ENCODE data around the gene KIRREL3. TPM values are rescaled to one million over a fixed set of nuclear protein-coding genes. Genes with fewer than 3 reads are reported as not detected.

KIRREL3 gene
- total RNA-seq, 2 donors from 2014 or later, result 0.61 to 0.64 TPM

DNA sequence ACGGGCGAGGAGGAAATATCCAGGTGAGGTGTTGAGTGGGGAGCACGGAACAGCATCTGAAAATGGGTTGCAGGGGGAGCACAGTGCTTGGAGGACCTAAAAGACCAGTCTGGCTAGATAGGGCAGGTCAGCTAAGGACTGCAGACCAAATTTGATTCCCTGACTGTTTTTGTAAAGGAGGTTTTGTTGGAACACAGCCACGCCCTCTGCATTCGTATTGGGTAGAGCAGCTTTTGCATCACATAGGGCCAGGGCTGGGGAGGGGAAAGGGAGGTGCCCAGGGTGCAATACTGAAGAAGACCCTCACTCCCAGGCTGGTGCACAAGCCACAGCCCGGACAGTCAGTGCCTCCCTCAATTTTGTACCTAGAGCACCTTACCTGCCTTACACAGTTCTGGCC is 286.8 kb downstream of the KIRREL3 start:
- no peaks in the 10 kb centered on the region for H3K4me1 ChIP-seq
- H3K9ac ChIP-seq (ENCODE audit: low read depth in 2 of 2, low read length in 2 of 2), result no peak overlapping the region
- no peaks in the 10 kb centered on the region for H3K36me3 ChIP-seq
- TF ChIP-seq, protein P1, sequence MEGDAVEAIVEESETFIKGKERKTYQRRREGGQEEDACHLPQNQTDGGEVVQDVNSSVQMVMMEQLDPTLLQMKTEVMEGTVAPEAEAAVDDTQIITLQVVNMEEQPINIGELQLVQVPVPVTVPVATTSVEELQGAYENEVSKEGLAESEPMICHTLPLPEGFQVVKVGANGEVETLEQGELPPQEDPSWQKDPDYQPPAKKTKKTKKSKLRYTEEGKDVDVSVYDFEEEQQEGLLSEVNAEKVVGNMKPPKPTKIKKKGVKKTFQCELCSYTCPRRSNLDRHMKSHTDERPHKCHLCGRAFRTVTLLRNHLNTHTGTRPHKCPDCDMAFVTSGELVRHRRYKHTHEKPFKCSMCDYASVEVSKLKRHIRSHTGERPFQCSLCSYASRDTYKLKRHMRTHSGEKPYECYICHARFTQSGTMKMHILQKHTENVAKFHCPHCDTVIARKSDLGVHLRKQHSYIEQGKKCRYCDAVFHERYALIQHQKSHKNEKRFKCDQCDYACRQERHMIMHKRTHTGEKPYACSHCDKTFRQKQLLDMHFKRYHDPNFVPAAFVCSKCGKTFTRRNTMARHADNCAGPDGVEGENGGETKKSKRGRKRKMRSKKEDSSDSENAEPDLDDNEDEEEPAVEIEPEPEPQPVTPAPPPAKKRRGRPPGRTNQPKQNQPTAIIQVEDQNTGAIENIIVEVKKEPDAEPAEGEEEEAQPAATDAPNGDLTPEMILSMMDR (IDR thresholded peaks at IDR 0.05), result no peak
- no peak for DNase-seq
- intact Hi-C loops (cut with DNase I), result no loop called here
- H3K27me3 ChIP-seq, result no peaks in the 10 kb centered on the region
- no peak overlapping the region for H3K4me3 ChIP-seq
- H3K27ac ChIP-seq, result no peak overlapping the region
- H3K9me3 ChIP-seq, result no peaks in the 10 kb centered on the region

DNA sequence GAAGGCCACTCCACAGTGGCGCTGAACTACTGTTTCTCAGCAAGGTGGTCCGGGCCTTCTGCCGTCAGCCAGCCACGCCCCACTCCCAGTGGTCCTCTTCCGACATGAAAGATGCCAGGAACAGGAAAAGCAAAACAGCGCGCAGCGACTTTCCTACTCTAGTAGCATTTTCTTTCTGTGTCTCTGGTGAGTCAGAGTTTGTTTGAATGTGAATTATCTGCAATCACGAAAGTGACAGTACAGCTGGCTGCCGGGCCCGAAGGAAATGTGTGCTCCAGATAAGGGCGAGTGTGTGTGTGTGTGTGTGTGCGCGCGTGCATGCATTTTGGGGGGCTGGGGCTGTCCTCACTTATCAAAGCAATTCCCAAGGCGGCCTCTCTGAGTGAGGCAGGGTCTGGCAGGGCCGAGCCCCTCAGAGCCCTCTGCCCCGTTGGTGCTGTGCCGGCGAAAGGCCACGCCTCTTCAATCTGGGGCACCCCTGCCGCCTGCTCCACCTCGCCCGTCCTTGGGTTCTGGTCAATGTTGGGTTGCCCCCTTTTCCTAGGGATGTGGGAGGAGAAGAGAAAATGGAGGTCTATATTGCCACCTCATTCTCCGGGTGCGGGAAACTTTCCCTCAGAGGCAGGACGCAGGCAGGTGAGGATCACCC is 288.5 kb downstream of the KIRREL3 start:
- no peak overlapping the region for H3K27ac ChIP-seq
- H3K36me3 ChIP-seq, result no peaks in the 10 kb centered on the region
- DNase-seq, result no peak
- no peaks in the 10 kb centered on the region for H3K27me3 ChIP-seq
- intact Hi-C loops (cut with DNase I), result no loop called here
- no peaks in the 10 kb centered on the region for H3K9me3 ChIP-seq
- no peaks in the 10 kb centered on the region for H3K4me1 ChIP-seq
- H3K9ac ChIP-seq (ENCODE audit: low read depth in 2 of 2, low read length in 2 of 2), result no peak overlapping the region
- no peak overlapping the region for H3K4me3 ChIP-seq
- TF ChIP-seq, protein P1 (IDR thresholded peaks at IDR 0.05), result no peak

DNA sequence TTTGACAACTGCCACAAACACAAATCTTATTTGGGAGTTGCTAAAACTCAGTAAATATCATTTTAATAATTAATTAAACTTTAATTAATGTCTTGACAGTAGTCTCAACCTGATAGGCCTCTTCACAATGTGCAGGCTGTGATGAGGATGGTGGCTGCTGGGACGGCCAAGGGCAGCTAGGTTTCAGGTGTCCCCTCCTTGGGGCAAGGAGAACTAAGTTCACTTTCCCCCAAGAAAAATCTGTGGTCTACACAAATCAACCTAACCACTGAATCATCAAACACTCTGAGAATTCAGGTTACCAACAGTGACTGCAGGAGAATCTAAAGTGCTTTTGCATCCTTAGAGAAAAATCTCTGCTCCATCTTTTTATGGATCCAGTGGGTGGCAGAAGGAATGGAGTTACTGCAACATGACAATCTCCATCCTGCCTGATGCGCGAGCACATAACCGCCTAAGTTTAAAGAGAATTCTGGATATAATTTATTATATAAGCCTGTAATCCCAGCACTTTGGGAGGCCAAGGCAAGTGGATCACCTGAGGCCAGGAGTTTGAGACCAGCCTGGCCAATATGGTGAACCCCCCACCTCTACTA is 289.7 kb downstream of the KIRREL3 start:
- intact Hi-C loops (cut with DNase I), result no loop called here
- H3K4me3 ChIP-seq, result no peak overlapping the region

DNA sequence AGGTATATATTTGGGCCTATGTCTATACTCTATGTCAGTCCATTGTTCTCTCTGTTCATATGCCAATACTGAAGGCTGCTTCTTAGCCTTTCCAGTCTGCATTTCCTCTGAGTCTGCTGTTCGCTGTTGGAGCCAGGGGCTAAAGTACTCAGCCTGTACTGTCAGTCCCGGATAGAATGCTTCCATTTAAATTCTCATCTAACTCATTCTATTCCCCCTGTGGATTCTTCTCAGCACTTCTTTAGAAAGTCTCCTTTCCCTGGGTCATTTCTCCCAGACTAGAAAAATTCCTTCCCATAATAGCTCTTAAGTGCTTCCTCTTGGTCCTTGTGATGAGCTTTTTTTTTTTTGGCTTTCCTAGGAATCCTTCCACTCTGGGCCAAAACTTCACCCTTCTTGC is 293.1 kb downstream of the KIRREL3 start:
- TF ChIP-seq, protein P1 (IDR thresholded peaks at IDR 0.05), result no peak
- intact Hi-C loops (cut with DNase I), result no loop called here

More for the DNA sequence above, 289.7 kb downstream of the KIRREL3 start:
- no peaks in the 10 kb centered on the region for H3K27me3 ChIP-seq
- no peak overlapping the region for H3K9ac ChIP-seq (ENCODE audit: low read depth in 2 of 2, low read length in 2 of 2)
- H3K9me3 ChIP-seq, result no peaks in the 10 kb centered on the region
- H3K27ac ChIP-seq, result no peak overlapping the region
- DNase-seq, result no peak
- no peaks in the 10 kb centered on the region for H3K36me3 ChIP-seq
- TF ChIP-seq, protein P1 (IDR thresholded peaks at IDR 0.05), result no peak
- no peaks in the 10 kb centered on the region for H3K4me1 ChIP-seq

DNA sequence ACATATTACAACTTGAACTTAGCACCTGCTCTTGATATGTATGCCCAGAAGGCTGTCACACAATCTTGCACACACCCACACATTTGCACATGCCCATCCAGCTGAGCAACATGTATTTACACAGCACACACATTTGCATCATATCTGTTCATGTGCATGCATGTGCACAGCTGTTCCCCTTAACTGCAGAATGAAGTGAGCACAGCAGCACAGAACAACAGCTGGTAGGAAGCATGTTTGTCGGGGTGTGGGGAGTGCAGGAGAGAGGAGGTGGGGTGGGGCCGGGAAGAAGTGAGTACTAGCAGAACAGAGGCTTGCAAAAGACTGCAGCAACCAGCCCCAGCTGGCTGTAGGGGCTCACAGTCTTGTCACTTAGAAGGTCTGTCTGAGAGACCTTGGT is 296.5 kb downstream of the KIRREL3 start:
- TF ChIP-seq, protein P1 (IDR thresholded peaks at IDR 0.05), result no peak
- Histone ChIP-seq H3K4me3 (no peak overlapping the region), H3K36me3 (no peaks in the 10 kb centered on the region), H3K9me3 (no peaks in the 10 kb centered on the region), H3K9ac (ENCODE audit: low read depth in 2 of 2, low read length in 2 of 2) (no peak overlapping the region), H3K27ac (no peak overlapping the region), H3K4me1 (no peaks in the 10 kb centered on the region), H3K27me3 (no peaks in the 10 kb centered on the region)
- DNase-seq, result no peak
- intact Hi-C loops (cut with DNase I), result no loop called here

More for the DNA sequence above, 293.1 kb downstream of the KIRREL3 start:
- no peak overlapping the region for H3K4me3 ChIP-seq
- no peaks in the 10 kb centered on the region for H3K27me3 ChIP-seq
- no peak for DNase-seq
- no peak overlapping the region for H3K9ac ChIP-seq (ENCODE audit: low read depth in 2 of 2, low read length in 2 of 2)
- no peaks in the 10 kb centered on the region for H3K4me1 ChIP-seq
- H3K9me3 ChIP-seq, result no peaks in the 10 kb centered on the region
- no peak overlapping the region for H3K27ac ChIP-seq
- H3K36me3 ChIP-seq, result no peaks in the 10 kb centered on the region
